HCT116 (cell line): ENCODE results near the gene MRPS7. TPM values are rescaled to one million over a fixed set of nuclear protein-coding genes. Genes with fewer than 3 reads are reported as not detected.

Experiments used
- ATAC-seq: fragments of 200-7000 bp; cut with Tn5 transposase; 2 replicates; pipeline ENCODE4 v1.9.1; 2020; ENCODE audit warnings: mild to moderate bottlenecking, moderate library complexity
- BruUV-seq: library from RNA; stranded (reverse); fragments of 400-500 nt; replicated peaks from 2 replicates; lab custom pipeline; 2021; lab: Mats Ljungman, UMichigan
- CTCF ChIA-PET: fragments of 300-600 bp; sonication (Branson Sonifier 250); formaldehyde crosslinking; loops from one replicate; lab custom pipeline; 2021; ENCODE audit warnings: antibody characterized with exemption; lab: Charles Lee
- POLR2A ChIA-PET: fragments of 300-600, 350-600 bp; sonication (Branson Sonifier 250); formaldehyde crosslinking; loops from one replicate; lab custom pipeline; 2021; ENCODE audit warnings: antibody characterized with exemption; lab: Charles Lee
- RAD21 ChIA-PET, 2 experiments: fragments of 300-600 bp; sonication (Branson Sonifier 250); formaldehyde crosslinking; loops; one replicate each; lab custom pipeline; 2023; ENCODE audit warnings: low total read pairs in 2 of 2; ENCODE audit not compliant: uncharacterized antibody in 2 of 2, unreplicated experiment in 2 of 2, low non-redundant PET in 1 of 2; lab: Charles Lee
- DNase-seq: peaks from one replicate; pipeline ENCODE4 v3.0.0-alpha.2; 2010; ENCODE audit warnings: low read depth, low spot score
- H2AFZ ChIP-seq: fragments of 200-600 bp; shearing (Covaris generic), sonication (generic); 2 replicates; pipeline ENCODE4 v1.6.1; 2017; ENCODE audit warnings: low read depth, mixed run types, mixed read lengths, antibody characterized with exemption, low read length; ENCODE audit not compliant: poor library complexity, severe bottlenecking
- H3K27ac ChIP-seq: 2 replicates; pipeline ENCODE4 v1.5.1; 2012; ENCODE audit warnings: low read depth, low read length
- H3K27me3 ChIP-seq: fragments of 200-600 bp; sonication (generic); 2 replicates; pipeline ENCODE4 v1.6.1; 2016; ENCODE audit warnings: mixed run types, low read length, mixed read lengths; ENCODE audit not compliant: insufficient read depth
- H3K36me3 ChIP-seq, 2 experiments: fragments of 200-500 bp in 1 of 2; fragments of 200-600 bp in 1 of 2; sonication (Bioruptor generic) in 1 of 2; sonication (generic) in 1 of 2; 2 replicates each; pipeline versions ENCODE4 v1.5.1 to v1.6.1; 2014 to 2016; ENCODE audit warnings: low read length in 2 of 2, inconsistent platforms in 1 of 2, mixed read lengths in 1 of 2, mixed run types in 1 of 2; ENCODE audit not compliant: insufficient read depth in 2 of 2, control insufficient read depth in 1 of 2
- H3K4me1 ChIP-seq, 2 experiments: fragments of 200-600 bp in 1 of 2; sonication (generic) in 1 of 2; 2 replicates each; pipeline versions ENCODE4 v1.5.1 to v1.6.1; 2012 to 2017; ENCODE audit warnings: low read length in 2 of 2, inconsistent platforms in 1 of 2, mild to moderate bottlenecking in 1 of 2, mixed read lengths in 1 of 2, mixed run types in 1 of 2, moderate library complexity in 1 of 2; ENCODE audit not compliant: insufficient read depth in 2 of 2, control insufficient read depth in 1 of 2
- H3K4me2 ChIP-seq: fragments of 200-600 bp; sonication (generic); 2 replicates; pipeline ENCODE4 v1.6.1; 2017; ENCODE audit warnings: mixed run types, low read length, mixed read lengths
- H3K4me3 ChIP-seq, 2 experiments: fragments of 200-600 bp in 1 of 2; sonication (generic) in 1 of 2; replicated peaks in 1 of 2; 2 replicates each; pipeline ENCODE4 v1.5.1; 2011 to 2016; ENCODE audit warnings: low read length in 2 of 2, control low read depth in 1 of 2, low read depth in 1 of 2, mild to moderate bottlenecking in 1 of 2, mixed read lengths in 1 of 2, mixed run types in 1 of 2
- H3K79me2 ChIP-seq: fragments of 200-600 bp; sonication (generic); 2 replicates; pipeline ENCODE4 v1.6.1; 2017; ENCODE audit warnings: mild to moderate bottlenecking, mixed run types, low read length, moderate library complexity, mixed read lengths; ENCODE audit not compliant: insufficient read depth
- H3K9ac ChIP-seq: fragments of 200-600 bp; sonication (generic); 2 replicates; pipeline ENCODE4 v1.6.1; 2016; ENCODE audit warnings: low read length, mixed read lengths
- H3K9me2 ChIP-seq: fragments of 200-600 bp; sonication (generic), shearing (Covaris generic); 2 replicates; pipeline ENCODE4 v1.6.1; 2017; ENCODE audit warnings: mixed run types, mild to moderate bottlenecking, moderate library complexity; ENCODE audit not compliant: insufficient read depth
- H3K9me3 ChIP-seq, 2 experiments: fragments of 200-500 bp in 1 of 2; fragments of 200-600 bp in 1 of 2; sonication (Bioruptor generic) in 1 of 2; sonication (generic) in 1 of 2; 2 replicates each; pipeline ENCODE4 v1.6.1; 2014 to 2017; ENCODE audit warnings: low read length in 2 of 2, mixed read lengths in 2 of 2, inconsistent platforms in 1 of 2, low read depth in 1 of 2, mild to moderate bottlenecking in 1 of 2, mixed run types in 1 of 2, moderate library complexity in 1 of 2; ENCODE audit not compliant: control insufficient read depth in 1 of 2, insufficient read depth in 1 of 2
- H4K20me1 ChIP-seq: fragments of 200-600 bp; sonication (generic), shearing (Covaris generic); 2 replicates; pipeline ENCODE4 v1.6.1; 2017; ENCODE audit warnings: mixed run types, mild to moderate bottlenecking, moderate library complexity; ENCODE audit not compliant: insufficient read depth
- CEBPB ChIP-seq: IDR thresholded peaks from 2 replicates; pipeline ENCODE4 v1.6.1; 2012; ENCODE audit warnings: low read depth
- EGR1 ChIP-seq: IDR thresholded peaks from 2 replicates; pipeline ENCODE4 v1.6.1; 2012; ENCODE audit warnings: low read depth
- ELF1 ChIP-seq: IDR thresholded peaks from 2 replicates; pipeline ENCODE4 v1.6.1; 2012; ENCODE audit warnings: low read depth, borderline replicate concordance
- EZH2 ChIP-seq: fragments of 200-600 bp; sonication (generic); IDR thresholded peaks from 2 replicates; pipeline ENCODE4 v1.6.1; 2017; ENCODE audit warnings: antibody characterized with exemption, mixed run types
- FOSL1 ChIP-seq: IDR thresholded peaks from 2 replicates; pipeline ENCODE4 v1.6.1; 2012; ENCODE audit warnings: low read depth
- JUND ChIP-seq: IDR thresholded peaks from 2 replicates; pipeline ENCODE4 v1.6.1; 2012
- POLR2A ChIP-seq: IDR thresholded peaks from 2 replicates; pipeline ENCODE4 v1.7.0; 2011; ENCODE audit warnings: borderline replicate concordance; ENCODE audit not compliant: insufficient read depth, insufficient read length; ENCODE audit errors: extremely low read depth
- SIN3A ChIP-seq: IDR thresholded peaks from 2 replicates; pipeline ENCODE4 v1.6.1; 2012; ENCODE audit warnings: low read depth
- SRF ChIP-seq: IDR thresholded peaks from 2 replicates; pipeline ENCODE4 v1.6.1; 2012; ENCODE audit warnings: low read depth
- TCF7L2 ChIP-seq: IDR thresholded peaks from 2 replicates; pipeline ENCODE4 v1.7.0; 2011; ENCODE audit warnings: borderline replicate concordance, inconsistent platforms; ENCODE audit not compliant: insufficient read depth, insufficient read length; ENCODE audit errors: extremely low read depth
- YY1 ChIP-seq: IDR thresholded peaks from 2 replicates; pipeline ENCODE4 v1.6.1; 2011; ENCODE audit warnings: low read length, low read depth, moderate library complexity, mild to moderate bottlenecking; ENCODE audit not compliant: insufficient replicate concordance; ENCODE audit errors: extremely low read depth
- ZFX ChIP-seq: fragments of 450-650 bp; IDR thresholded peaks from 2 replicates; pipeline ENCODE4 v1.6.1; 2017
- intact Hi-C: fragments of 100-400 bp; cut with micrococcal nuclease; formaldehyde crosslinking; loops from 2 replicates; pipeline ENCODE4 v1.10.0; 2022
- total RNA-seq: library from RNA; stranded (reverse); gene quantifications from one replicate; pipeline ENCODE4 v1.2.1, GENCODE V29; 2021; ENCODE audit not compliant: unreplicated experiment
- TF ChIP-seq, protein P1 (sequence below): IDR thresholded peaks from 2 replicates; pipeline ENCODE4 v1.6.1; 2011; ENCODE audit warnings: mild to moderate bottlenecking, low read length, moderate library complexity; ENCODE audit not compliant: insufficient replicate concordance; ENCODE audit errors: extremely low read depth

MRPS7 gene
- total RNA-seq, 1 experiment from 2014 or later = 104 TPM

GRCh38 chr17:75265614-75266315 lies 4.1 kb downstream of the MRPS7 start:
- Histone ChIP-seq H3K4me3 (no peak overlapping the region), H3K79me2 (peaks cover 34% of the 10 kb centered on the region), H3K9me2 (no peaks in the 10 kb centered on the region), H3K4me2 (no peak overlapping the region), H2AFZ (no peak overlapping the region), H3K9me3 (no peaks in the 10 kb centered on the region), H3K4me1 (peaks cover 18 to 41% of the 10 kb centered on the region in 2 experiments), H3K9ac (no peak overlapping the region), H3K36me3 (peaks cover 18 to 39% of the 10 kb centered on the region in 2 experiments; a peak in 3 of 4 replicates), H4K20me1 (no peaks in the 10 kb centered on the region), H3K27me3 (no peaks in the 10 kb centered on the region), H3K27ac (no peak overlapping the region)
- DNase-seq (no peak), ATAC-seq (no peak)
- ChIA-PET RAD21 (no interaction called here), CTCF (no interaction called here)
- no TSS peak for BruUV-seq
- intact Hi-C loops = loop anchor here (10.0 kb wide), 1 partner anchor 151 kb away; no protein-coding TSS in a partner anchor
- no peak for TF ChIP-seq YY1
- TF ChIP-seq POLR2A = no peak
- TF ChIP-seq, protein P1, sequence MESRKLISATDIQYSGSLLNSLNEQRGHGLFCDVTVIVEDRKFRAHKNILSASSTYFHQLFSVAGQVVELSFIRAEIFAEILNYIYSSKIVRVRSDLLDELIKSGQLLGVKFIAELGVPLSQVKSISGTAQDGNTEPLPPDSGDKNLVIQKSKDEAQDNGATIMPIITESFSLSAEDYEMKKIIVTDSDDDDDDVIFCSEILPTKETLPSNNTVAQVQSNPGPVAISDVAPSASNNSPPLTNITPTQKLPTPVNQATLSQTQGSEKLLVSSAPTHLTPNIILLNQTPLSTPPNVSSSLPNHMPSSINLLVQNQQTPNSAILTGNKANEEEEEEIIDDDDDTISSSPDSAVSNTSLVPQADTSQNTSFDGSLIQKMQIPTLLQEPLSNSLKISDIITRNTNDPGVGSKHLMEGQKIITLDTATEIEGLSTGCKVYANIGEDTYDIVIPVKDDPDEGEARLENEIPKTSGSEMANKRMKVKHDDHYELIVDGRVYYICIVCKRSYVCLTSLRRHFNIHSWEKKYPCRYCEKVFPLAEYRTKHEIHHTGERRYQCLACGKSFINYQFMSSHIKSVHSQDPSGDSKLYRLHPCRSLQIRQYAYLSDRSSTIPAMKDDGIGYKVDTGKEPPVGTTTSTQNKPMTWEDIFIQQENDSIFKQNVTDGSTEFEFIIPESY = no peak
- TF ChIP-seq FOSL1 = no peak
- no peak for TF ChIP-seq SIN3A
- no peak for TF ChIP-seq EGR1
- no peak for TF ChIP-seq ZFX
- TF ChIP-seq CEBPB = no peak
- TF ChIP-seq TCF7L2 = no peak
- no peak for TF ChIP-seq JUND
- no peak for TF ChIP-seq ELF1
- TF ChIP-seq EZH2 = no peak
- no peak for TF ChIP-seq SRF
- TF ChIP-seq, all 23 proteins: peak for 0
- POLR2A ChIA-PET = no interaction called here
